ENCODE data around the gene MARF1.
"Not testable (repeated sequence)": the region's sequence is repeated elsewhere in the genome, so short reads cannot be mapped to it uniquely, and the experiment has no call there.

MARF1 gene

DNA sequence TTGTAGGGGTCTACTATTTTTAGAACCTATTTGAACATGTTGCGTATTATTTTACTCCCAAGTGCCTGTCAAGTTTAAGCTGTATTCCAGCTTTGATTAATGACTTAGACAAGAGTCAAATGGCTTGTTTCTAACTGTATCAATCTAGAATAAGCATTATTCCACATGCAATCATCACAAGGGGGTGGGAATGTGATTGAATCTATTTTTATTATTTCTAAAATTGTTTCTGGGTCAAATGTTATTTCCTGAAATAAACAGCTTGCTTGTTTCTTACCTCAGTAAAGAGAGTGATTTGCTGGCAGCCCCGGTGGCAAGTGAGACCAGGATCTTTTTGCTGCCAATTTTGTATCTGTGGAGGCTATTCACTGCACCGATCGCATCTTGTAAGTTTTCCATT is 21.5 kb downstream of the MARF1 start:
- DNase-seq, result no peak

DNA sequence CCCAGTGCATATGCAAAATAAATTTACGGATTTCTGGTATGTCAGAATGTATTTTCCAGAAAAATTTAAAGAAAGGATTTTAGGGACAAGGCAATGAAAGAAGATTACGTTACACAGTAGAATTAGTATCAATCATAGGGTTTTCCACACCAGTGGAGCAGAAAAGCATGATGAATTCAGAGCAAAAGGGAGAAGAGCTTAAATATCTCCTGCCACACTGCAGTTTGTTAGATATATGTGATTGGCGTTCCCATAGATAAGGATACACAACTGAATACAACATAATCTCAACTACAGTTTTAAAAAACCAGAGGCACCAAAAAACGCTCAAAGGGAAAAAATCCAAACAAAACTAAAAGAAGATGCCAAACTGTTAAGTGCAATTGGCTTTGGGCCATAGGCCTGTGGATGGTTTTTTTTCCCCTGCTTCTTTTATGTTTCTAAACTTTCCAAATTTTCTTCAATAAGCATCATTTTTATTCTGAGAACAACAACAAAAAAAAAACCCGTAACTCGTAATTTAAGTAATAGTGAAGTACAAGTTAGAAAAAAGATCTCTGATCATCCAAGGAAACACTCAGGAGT is 22.3 kb downstream of the MARF1 start:
- DNase-seq, result no peak

DNA sequence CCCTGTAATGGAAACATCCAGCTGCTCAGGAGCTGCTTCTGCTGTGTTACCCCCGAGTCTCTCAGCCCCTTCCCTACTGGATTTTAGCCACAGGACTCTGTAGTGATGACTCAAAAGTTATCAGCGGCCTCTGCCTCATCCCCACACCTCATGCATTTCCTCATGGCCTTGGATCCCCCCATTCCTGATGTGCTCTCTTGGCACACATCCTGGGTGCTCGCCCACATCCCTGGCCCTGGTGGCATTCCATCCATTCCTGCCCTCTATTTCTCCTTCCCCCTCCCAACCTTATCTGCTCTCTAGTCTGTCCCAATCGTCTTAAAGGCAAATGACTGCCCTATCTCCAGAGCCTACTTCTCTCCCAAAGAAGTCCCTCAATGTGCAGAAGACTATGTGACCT is 24.6 kb downstream of the MARF1 start:
- DNase-seq, result no peak

DNA sequence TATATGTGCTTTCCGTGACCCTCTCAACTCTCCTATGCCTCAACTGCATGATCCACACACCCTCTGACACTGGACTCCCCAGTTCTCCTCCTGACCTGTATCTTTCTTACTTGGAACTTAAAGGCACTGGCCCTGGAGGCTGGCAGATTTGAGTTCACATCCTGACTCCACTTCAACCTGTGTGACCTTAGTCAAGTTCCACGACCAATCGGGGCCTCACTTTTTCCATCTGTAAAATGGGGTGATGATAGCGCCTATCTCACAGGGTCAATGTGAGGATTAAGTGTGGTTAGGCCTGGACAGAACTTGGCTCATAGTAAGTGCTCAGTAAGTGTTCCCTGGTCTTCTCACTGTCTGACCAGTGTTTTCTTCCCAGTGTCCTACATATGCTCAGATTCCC is 25.1 kb downstream of the MARF1 start:
- DNase-seq, result no peak

DNA sequence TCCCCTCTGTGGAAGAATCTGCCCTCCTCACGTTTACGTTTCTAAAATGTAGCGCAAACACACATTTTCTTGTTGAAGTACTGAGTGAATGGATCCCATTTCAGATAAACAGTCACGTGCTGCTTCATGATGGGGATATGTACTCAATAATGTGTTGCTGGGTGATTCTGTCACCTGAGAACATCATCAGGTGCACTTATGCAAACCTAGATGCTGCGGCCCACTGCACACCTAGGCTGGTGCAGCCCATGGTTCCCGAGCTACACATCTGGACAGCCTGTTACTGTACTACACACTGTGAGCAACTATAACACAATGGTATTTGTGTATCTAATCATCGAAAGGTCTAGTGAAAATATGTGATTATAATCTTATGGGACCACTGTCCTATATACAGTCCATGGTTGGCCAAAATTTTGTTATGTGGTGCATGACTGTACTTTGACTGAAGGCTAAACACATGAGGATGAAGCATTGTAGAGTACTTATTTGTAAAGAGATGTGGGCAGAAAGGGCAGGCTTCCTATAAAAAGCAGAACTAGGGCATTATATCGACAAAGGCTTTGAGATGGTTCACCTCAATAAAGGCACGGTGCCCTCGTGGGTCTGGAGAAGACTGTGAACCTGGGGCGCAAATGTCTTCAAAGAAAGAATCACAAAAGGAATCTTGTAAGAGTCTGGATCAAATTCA is 26.3 kb downstream of the MARF1 start:
- no peak for DNase-seq

DNA sequence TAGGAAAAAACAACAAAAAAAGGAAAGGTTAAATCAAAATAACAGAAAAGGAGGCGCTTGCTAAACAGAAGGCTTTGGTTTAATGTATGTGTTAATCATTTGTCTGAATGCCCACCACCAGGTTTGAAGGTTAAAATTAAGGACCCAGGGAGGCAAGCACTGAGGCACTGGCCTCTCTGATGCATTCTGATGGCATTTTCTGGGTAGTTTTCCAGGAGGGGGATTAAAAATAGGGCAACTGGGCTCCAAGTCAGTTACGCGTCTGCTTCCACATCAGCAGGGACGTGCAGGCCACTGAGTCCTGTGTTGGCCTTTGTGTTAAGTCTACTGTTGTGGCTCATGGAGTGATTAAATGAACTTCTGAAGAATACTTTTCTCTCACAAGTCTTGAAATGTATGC is 26.9 kb downstream of the MARF1 start:
- no peak for DNase-seq

DNA sequence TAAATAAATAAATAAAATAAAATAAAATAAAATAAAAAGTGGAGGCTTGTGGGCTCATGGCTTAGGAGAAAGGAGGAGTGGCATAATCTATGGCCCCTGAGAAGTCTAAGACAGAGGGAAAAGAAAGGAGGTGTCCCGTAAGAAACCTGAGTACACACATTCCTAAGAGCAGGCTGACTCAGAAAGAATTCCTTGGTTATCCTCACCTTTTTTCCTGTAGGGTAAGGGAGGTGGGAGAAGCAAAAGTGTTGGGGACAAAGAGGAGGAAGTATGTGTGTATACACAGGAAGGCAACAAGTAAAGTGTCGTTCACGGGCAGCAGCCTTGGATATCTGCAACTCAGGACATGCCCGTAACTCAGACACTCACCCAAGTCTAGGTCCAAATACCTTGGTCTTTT is 29.3 kb downstream of the MARF1 start:
- no peak for DNase-seq

DNA sequence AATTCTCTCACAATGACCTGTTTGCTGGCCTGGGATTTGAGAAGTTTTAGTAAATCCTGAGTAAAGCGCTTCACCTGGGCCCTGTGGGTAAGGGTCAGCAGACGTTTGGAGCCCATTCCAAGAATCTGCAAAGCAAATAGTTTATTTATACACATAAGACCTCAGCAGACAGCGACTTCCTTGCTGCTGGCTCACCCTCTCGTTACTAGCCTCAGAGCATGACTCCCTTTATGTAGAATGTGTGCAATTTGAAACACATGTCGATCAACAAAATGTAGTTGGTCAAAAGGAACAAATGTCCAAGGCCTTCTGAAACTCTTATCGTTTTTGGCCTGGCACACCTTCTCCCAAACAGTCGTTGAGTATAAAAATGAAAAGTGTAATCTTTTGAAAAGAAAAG is 31.3 kb downstream of the MARF1 start:
- no peak for DNase-seq

DNA sequence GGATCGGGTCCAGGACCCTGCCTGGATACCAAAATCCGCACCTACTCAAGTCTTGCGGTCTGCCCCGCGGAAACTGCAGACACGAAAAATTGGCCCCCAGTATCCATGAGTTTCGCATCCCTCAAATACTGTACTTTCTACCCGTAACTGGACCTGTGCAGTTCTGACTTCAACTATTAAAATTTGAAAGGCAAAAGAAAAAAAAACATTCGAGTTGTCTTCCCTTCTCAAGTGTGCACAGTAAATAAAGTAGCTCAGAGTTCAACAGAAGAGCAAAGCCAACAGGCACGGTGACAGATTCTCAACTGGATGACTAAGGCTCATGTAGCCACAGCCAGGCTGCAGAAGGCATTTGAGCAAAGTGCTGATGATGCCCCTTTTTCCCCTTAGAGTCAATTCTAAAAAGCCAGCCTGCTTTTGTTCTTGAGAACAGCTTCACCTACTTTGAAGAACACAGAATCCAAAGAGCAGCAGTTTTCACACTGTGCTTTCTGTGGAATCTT is 32.5 kb downstream of the MARF1 start:
- DNase-seq, result no peak

DNA sequence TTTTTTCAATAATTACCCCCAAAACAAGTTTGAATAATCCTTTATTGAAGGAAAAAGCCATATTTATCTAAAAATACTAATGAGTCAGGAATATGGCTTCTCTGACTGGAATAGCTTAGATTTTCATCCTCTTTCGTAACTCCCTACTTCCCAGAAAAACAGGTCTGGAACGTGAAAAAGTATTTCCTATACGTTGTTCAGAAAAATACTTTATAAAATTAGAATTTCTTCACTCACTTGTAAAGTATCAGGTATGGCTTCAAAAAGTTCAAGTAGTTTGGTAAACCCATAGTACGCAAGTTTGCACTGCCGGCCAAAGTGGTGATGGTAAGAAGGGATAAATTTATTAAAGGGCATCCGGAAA is 33.7 kb downstream of the MARF1 start:
- DNase-seq, result no peak

DNA sequence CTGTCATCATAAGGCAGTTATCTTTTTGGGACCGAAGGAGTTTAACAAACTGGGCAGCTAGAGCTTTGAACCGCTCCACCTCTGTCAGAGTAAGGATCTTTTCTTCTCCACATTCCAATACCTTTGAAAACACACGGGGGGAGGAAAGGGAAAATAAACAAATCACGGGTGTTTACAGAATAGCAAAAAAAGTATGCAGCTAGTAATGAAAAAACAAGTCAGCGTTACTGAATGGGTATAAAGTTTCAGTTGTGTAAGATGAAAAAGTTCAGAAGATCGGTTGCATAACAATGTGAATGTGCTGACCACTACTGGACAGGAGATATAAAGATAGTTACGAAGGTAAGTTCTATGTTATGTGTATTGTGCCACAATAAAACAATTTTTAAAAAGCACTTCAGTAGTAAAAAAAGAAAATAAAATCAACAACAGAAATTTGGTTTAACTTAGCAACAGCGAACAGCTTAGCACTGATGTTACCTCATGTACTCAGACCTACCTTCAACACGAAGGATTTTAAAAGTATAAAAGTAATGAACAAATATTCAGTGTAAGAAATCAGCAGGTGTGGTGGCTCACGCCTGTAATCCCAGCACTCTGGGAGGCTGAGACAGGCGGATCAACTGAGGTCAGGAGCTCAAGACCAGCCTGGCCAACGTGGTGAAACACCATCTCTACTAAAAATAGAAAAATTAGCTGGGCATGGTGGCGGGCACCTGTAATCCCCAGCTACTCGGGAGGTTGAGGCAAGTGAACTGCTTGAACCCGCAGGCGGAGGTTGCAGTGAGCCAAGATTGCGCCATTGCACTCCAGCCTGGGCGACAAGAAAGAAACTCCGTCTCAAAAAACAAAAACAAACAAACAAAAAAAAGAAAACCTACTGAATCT is 34.3 kb downstream of the MARF1 start:
- no peak for DNase-seq

DNA sequence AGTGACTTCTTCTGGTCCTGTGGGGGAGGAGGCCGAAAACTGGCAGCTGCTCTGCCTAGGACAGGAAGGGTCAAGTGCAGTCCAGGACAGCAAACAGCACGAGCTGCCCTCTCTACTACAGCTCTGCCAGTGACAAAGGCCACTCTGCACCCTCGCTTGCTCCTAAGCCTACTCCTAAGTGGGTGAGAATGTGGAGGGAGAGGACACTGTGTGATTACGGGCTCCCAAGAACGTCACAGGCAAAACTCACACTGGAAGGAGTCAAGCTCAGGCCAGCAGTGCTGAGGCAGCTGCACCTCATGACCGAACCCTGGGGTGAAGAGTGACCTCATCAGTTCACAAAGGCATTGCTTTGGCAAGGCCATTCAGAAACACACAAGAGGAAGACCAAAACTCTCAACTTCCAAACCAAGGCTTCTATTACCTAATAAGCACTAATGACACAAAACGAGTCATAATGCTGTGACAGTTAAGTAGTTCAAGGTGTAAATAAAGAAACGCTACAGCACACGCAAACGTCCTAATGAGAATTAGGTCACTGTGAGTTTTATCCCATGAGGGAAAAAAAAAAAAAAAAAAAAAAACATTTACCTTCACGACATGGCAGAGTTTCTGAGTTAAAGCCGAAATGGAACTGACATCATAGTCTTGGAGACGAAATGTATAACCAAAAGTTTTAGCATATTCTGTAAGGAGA is 35.1 kb downstream of the MARF1 start:
- no peak for DNase-seq

DNA sequence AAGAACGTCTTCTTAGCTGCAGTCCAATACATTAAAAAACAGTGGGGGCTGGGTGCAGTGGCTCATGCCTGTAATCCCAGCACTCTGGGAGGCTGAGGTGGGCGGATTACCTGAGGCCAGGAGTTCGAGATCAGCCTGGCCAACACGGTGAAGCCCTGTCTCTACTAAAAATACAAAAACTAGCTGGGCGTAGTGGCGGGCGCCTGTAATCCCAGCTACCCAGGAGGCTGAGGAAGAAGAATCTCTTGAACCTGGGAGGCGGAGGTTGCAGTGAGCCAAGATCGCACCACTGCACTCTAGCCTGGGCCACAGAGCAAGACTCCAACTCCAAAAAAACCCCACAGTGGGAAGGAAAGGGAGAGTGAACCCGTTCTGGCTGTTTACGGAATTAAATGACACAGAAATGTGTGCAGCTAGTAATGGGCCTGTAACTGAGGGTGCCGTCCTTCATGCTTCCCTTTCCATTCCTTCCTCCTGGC is 35.7 kb downstream of the MARF1 start:
- DNase-seq, result not testable (repeated sequence)

DNA sequence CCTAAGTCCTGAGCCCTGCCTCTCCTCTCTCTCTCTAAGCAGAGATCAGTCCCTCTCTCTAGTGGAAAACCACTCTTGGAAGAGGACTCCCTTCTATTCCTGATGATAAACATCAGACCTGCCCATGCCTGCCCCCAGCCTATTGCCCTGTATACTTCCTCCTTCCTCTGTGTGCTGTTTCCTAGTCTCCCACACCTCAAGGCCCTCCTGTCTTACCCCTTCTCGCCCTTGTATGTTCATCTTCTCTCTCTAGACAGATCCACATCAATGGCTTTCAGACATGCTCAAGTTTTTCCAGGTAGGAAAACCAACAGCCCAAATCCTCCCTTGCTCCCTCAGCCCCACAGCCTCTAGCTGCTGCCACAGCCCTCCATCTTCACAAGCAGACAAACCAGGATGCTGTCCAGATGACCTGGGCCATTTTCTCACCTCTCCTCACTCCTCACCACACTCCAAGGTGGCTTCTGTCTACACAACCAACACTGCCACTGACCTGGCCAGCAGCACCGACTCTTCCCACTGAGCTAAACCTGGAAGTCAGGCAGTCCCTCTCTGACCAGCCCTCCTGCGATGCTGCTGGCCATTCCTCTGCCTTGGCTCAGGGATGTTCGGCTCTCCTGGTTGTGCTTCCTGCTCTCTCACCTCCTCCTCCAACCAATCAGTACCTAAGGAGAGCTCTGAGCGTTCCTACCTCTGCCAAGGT is 36.3 kb downstream of the MARF1 start:
- no peak for DNase-seq

DNA sequence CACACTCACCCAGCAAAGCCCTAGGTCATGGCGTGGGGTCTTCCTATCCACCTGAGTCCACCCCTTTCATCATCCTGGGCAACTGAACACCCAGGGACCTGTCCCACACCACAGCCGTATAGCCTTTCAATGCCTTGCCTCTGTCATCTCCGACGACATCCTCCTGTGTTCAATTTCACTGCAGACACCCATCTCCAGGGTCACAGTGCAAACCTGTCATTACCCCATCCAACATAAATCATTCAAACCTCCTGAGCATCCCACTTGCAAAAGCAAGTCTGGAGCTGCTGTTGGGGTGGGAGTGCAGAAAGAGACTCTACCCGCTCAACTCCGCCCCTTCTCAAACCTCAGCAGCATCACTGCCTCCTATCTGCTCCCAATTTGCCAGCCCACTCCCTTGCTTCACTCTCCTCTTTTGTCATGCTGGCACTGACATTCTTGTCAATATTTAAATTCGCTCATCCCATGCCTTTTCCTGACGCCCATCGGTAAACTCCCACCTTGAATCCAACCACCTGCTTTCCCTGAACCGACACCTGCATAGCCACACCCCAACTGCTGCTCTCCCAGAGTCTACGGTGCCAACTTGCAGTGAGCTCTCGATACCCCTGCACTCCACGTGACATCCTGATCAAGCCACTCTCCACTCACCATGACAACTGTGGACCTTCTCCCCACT is 37.0 kb downstream of the MARF1 start:
- DNase-seq, result no peak

DNA sequence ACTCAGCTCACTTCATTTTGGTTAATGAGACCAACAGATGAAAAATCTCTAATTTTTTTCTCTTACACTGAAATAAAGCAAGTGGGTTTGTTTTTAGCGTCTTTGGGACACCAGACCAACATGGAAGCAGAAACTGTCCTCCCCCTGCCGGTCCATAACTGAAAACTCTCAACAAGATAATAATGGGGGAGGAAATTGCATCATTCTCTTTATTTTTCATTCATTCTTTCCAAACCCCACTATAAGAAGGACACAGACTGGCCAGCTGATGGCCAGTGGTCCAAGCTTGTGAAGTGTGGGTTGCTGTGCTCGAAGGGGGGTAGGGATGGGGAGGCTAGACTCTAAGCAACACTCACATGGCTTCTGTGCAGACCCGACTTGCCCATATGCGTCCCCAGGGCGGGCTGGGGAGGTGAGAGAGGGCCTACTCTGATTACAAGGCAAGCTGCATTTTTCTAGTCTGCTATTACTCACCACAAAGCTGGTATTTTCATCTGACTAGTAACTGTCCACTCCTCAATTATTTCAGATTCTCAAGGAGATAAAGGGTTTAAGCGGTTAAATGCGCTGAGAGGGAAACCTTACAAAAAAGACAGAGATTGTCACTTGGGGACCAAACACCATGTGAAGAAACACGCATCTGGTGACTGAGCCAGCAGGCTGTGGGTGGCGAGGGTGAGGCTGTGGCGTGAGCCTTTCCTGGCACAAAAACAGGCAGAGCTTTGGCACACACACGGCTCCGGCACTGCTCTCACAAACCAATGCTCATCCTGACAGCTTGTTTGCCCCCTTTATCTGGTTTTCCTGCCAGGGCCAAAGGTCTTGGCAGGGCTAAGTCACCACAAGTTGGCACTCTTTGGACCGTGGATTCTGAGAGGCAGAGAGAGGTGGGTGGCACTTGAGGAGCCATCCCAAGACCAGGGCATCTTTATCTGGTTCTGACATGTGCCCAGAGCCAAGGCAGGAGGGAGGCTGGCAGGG is 38.2 kb downstream of the MARF1 start:
- DNase-seq, result no peak

DNA sequence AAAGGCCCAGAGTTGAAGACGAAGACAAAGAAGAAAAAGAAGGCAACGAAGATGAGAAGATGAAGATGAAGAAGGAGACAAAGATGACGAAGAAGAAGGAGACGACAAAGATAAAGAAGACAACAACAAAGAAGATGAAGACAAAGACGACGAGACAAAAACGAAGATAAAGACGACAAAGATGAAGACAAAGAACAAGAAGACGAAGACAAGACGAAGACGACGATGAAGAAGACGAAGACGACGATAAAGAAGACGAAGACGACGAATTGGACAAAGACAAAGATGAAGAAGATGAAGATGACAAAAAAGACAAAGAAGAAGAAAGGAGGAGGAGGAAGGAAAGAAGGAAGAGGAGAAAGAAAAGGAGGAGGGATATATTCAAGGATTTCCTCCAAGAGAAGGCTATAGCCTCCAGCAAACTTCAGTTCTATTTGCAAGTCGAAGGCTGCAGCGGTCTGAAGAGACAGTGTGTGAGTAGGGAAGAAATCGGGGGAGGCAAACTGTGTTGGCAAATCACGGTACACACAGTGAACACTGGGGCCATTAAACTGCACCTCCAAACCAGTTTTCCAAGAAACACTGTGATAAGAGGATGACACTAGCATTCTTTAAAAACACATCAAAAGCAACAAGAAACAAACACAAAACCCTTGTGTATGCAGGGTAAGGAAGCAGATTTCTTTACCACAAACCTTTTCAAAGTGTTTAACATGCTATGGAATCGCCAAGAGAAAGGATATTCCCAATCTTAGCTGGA is 40.5 kb downstream of the MARF1 start:
- DNase-seq, result no peak

DNA sequence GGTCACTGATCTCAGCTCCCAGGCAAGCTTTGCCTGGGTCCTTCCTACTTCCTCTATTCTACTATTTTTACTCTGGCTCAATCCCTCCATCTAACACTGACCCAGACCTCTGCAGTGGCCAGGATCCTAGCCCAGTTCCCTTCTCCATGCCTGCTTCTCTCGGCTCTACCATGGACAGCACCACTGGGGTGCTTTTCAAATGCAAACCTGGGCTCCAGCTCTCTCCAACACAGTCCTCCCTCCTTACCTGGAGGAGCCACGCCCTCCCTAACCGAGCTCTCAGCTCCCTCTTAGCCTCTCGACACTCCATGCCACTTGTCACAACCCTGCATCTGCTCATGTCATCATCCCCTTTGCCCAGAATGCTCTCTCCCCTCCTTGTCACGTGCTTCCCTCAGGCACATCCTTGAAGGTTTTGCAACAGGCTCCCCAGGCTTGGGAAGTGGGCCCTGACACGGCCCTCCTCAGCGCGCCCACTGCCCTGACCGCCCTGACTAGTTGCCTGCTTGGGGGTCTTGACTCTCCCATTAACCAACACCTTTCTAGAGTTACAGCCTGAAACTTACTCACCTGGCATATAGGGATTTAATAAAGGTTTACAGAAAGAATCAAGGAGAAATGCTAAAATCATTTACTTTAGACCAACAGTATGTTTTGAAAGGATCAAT is 41.6 kb downstream of the MARF1 start:
- no peak for DNase-seq
